Erythroblast (primary cell): ENCODE measurements around the gene ARL16.

Source experiments
- GATA1 ChIP-seq: IDR thresholded peaks from 2 replicates; pipeline ENCODE4 v1.6.1; 2011; ENCODE audit warnings: low read depth, mild to moderate bottlenecking, control low read depth, low read length, moderate library complexity
- POLR2A ChIP-seq: IDR thresholded peaks from 2 replicates; pipeline ENCODE4 v1.6.1; 2011; ENCODE audit warnings: mild to moderate bottlenecking, low read length

DNA sequence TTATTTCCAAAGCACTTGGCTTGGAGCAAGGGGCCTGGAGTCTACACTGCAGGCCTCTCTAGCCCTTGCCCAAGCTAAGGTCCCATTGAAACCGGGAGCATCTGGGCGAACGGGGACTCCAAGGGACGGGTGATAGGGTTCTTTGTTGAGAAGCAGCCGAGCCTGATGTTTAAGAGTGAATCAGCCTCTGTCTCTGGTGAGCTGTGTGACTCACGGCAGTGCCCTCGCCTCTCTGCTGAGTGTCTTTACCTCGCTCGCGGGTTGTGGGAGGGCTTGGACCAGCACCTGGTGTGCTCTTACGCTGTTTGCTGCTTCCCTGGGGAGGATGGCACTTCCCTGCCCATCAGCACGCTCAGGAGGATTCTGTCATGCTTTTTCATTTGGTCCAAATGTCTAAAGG is 1.5 kb upstream of the ARL16 start:
- no peak for TF ChIP-seq POLR2A
- TF ChIP-seq GATA1: no peak
